Measurements from ENCODE around the gene LAD1.
A peak's percentile ranks its signal among the peaks of the same experiment; 100 is the strongest.

The LAD1 gene

DNA sequence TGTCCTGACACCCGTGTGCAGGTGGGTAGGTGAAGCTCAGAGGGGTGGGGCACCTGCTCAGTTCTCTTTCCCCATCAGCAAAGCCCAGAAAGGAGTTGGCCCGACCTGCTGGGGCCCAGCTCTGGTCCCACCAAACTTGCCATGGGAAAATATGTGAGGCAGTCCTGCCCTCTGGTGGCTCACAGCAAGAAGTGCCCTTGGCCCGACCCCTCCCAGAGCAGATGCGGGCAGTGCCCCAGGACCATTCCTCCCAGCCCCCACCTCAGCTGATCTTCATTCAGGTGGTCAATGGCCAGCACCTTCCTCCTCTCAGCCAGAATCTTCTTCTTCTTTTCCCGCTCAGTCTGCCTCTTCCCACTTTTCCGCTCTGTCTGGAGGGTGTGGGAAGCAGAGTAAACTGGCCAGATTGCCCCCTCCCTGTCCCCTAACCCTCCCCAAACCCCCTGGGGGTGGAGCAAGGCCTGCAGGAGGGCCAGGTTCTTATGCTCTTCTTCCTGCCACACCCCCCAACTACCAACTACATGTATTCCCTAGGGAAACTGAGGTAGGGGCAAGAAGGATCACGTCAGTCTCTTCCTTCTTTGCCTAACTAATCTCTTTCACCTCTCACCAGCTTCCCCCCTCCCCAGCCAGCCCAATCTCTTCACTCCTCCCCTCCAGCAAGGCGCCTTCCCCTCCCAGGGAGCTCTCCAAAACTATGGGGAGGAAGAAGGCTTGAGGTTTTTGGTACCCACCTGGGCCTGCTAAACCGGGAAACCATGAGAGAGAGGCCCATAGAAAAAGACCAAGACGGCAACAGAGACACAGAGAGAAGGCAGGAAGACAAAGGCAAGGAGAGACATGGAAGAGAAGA is 37.2 kb downstream of the LAD1 start:
- DNase-seq = peak in 1 of 2 donors; percentile 31

- DNase-seq = no peak
Observed at GRCh38 chr1:201360901-201361651, 38.0 kb downstream of the LAD1 start.

GRCh38 chr1:201360486-201360885 is 38.6 kb downstream of the LAD1 start:
- no peak for DNase-seq

GRCh38 chr1:201359873-201360210 is 39.3 kb downstream of the LAD1 start:
- DNase-seq = no peak

DNA sequence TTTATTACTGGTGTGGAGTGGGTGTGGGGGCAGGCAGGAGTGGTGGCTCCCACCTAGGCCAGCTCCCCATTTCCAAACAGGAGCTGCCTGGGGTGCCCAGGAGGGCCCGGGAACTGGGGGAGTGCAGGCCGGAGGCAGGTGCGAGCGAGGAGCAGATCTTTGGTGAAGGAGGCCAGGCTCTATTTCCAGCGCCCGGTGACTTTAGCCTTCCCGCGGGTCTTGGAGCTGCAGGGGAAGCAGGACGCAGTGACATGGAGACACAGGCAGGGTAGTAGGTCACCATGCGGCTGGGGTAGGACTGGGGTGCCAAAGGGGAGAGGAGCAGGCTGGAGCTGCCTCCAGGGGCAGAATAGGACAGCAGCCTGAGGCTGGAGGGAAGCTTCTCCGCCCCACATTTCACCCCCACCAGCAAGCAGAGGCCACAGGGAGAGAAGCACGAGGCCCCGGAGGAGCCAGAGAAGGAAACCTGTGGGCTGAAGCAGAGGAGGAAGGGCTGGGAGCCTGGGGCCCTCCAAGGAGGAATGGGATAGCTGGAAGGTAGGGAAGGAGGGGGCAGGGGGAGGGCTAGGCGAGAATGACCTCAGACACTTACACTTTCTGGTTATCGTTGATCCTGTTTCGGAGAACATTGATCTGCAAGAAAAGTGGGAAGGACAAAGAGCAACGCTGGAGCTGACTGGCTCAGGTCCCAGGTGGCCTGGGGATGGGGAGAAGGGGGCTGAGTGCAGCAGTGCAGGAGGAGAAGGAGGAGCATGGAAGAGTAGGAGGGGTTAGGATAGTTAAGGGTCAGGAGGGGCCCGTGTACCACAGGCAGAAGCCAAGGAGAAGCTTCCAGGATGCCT is 39.9 kb downstream of the LAD1 start:
- no peak for DNase-seq

- DNase-seq = no peak
Observed at GRCh38 chr1:201358596-201358995, 40.5 kb downstream of the LAD1 start.

GRCh38 chr1:201357636-201358348 is 41.3 kb downstream of the LAD1 start:
- no peak for DNase-seq

DNA sequence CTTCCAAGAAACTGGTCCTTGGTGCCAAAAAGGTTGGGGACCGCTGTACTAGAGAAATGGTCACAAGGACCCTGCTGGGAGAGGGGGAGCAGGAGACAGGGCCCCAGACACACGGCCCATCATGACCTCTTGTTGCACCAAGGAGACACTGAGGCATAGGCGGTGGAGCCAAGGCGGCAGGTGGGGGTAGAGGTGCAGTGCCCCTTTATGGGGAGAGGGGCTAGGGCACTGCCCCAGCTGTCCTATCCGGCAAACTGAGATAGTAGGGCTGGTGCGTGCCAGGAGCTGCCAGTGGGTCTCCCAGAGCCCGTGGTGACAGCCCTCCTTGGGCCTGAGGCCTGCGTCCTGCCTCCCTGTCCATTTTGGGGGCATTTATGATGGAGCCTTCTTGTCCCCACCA is 41.9 kb downstream of the LAD1 start:
- DNase-seq = no peak

DNA sequence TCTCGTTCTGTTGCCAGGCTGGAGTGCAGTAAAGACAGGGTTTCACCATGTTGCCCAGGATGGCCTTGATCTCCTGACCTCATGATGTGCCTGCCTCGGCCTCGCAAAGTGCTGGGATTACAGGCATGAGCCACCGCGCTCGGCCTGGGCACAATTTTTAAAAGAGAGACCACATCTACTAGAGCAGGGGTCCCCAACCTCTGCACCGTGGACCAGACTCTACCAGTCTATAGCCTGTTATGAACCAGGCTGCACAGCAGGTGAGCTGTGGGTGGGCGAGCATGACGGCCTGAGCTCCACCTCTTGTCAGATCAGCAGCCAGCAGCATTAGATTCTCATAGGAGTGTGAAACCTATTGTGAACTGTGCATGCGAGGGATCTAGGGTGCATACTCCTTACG is 42.4 kb downstream of the LAD1 start:
- DNase-seq = no peak

GRCh38 chr1:201356236-201356635 is 42.9 kb downstream of the LAD1 start:
- DNase-seq = no peak

DNA sequence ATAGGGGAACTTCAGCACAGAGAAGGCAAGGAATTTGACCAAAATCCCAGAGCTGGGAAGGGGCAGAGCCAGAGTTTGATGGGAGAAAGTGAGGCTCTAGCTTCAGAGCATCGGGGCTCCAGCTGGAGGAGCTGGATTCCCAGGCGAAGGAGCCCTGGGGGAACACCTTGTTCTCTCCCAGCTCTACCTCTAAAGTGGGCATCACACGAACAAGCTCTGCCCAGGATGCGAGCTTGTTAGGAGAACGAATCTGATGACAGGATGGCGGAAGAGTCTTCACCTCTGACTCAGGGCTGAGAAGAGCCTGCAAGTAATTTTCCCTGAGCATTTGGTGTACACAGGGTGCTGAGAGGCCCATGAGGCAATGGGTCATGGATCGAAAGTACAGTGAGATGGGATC is 43.7 kb downstream of the LAD1 start:
- DNase-seq = no peak

DNA sequence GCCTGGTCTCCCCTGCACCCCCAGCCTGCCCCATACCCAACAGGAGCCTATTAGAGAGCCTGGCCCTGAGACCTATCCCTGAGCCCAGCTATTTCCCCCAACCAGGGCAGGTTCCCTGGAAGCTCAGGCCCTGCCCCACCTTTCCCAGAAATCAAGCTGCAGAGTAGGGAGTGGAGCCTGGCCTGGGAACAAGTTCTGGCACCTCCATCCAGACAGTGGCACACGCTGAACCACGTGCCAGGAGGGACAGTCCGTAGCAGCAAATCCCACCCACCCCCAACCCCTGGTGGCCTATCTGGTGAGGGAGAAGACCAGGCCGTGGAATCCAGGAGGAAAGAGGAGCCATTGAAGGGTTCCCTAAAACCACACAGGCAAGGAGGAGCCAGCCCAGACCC is 44.2 kb downstream of the LAD1 start:
- DNase-seq = no peak

- no peak for DNase-seq
Observed at GRCh38 chr1:201354151-201354900, 44.8 kb downstream of the LAD1 start.

- no peak for DNase-seq
Observed at GRCh38 chr1:201353186-201353940, 45.8 kb downstream of the LAD1 start.

- DNase-seq = no peak
Observed at GRCh38 chr1:201351617-201352016, 47.5 kb downstream of the LAD1 start.

- DNase-seq = no peak
Observed at GRCh38 chr1:201350884-201351283, 48.2 kb downstream of the LAD1 start.

- no peak for DNase-seq
Observed at GRCh38 chr1:201350361-201350725, 48.8 kb downstream of the LAD1 start.

GRCh38 chr1:201349092-201349491 is 50.0 kb downstream of the LAD1 start:
- DNase-seq = no peak

GRCh38 chr1:201348211-201348566 is 50.9 kb downstream of the LAD1 start:
- DNase-seq = no peak

- no peak for DNase-seq
Observed at GRCh38 chr1:201347498-201348210, 51.5 kb downstream of the LAD1 start.

DNA sequence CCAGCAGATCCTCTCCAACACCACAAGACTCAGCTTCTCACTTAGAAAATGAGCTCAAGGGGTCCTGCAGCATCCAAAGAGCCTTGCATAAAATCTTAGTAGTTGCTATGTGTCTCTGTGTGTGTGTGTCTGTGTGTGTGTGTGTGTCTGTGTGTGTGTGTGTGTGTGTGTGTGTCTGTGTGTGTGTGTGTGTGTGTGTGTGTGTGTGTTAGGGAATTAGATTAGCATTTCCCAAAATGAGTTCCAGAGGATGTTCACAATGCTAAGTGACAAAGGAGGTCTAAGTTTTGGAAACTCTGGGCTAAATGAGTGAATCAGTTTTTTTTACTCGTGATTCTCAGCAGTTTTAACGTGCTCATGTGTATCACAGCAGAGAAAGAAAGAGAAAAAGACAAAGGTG is 52.1 kb downstream of the LAD1 start:
- DNase-seq = no peak
